Adrenal gland (tissue), 5 donors: ENCODE measurements around the gene MAPRE3.
A peak's percentile ranks its signal among the peaks of the same experiment; 100 is the strongest.

ENCODE experiments used
- CTCF ChIP-seq, 6 experiments: fragments of 450-650 bp in 4 of 6; fragments of 200-600 bp in 2 of 6; sonication (generic) in 1 of 6; IDR thresholded peaks; 1 replicate in 5 of 6; 2 replicates in 1 of 6; pipeline versions ENCODE4 v1.5.1 to v1.8.0; 2016 to 2021; ENCODE audit warnings: antibody characterized with exemption in 6 of 6, mild to moderate bottlenecking in 2 of 6, moderate library complexity in 1 of 6
- POLR2A ChIP-seq, 2 donors: fragments of 450-650 bp; IDR thresholded peaks; one replicate each; pipeline ENCODE4 v1.6.1; 2017; ENCODE audit warnings: antibody characterized with exemption in 2 of 2, mild to moderate bottlenecking in 2 of 2, moderate library complexity in 1 of 2
- donor health status: DM: no; HTN: no; CAD: no.

DNA sequence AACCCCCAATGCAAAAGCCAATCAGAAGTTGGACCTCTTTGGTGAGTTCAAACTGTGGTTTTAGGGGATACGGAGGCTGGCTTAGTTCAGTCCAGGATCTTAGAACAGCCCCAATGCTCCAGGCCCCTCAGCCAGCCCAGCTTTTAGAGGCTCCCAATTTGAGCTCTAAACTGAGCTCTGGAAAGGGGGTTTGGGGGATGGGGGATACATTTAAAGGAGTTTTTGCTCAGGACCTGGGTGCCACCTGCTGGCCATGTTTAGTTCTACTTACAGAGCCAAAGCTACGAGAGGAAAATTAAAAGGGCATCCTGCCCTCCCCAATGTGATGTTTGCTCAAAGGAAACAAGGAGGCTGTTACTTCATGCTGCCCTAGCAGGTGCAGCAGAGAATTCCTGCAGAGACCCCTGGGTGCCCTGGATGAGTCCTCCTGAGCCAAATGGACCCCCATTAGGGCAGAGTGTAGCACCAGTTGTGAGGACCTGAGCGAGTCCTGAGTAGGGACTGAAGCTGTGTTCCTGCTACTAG is 46.4 kb downstream of the MAPRE3 start:
- TF ChIP-seq CTCF (IDR thresholded peaks at IDR 0.05) (peak; percentile 45 to 80 (median 69)), POLR2A (IDR thresholded peaks at IDR 0.05) (no peak)
